Measurements from ENCODE around the gene MARVELD1. TPM values are rescaled to one million over a fixed set of nuclear protein-coding genes. Genes with fewer than 3 reads are reported as not detected.

Gene MARVELD1
- total and polyA plus RNA-seq, 9 donors, result 16.2 to 58.5 (median 40.2) TPM

DNA sequence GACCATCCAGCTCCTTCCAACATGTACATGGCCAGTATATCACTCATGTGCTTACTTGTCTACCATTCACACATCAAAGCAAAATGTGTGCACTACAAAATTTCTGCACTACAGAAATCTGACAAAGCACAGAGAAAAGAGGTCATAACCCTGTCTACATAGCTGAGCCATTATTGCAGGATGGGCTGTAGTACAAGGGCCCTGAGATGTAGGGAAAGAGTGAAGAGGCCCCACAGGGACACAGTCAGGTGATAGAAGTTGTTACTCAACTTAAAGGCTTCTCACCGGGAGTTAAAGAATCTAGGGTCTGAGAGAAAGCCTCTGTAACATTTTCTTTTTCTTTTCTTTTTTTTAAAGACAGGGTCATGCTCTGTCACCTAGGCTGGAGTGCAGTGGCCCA, 44.0 kb upstream of the MARVELD1 start:
- Histone ChIP-seq H3K27me3 (no peaks in the 10 kb centered on the region), H3K36me3 (no peaks in the 10 kb centered on the region), H3K4me1 (ENCODE audit: insufficient read depth) (no peaks in the 10 kb centered on the region), H3K9me3 (no peaks in the 10 kb centered on the region), H3K27ac (no peak overlapping the region), H3K4me3 (no peak overlapping the region)
- intact Hi-C loops (cut with DNase I), result no loop called here
- DNase-seq, result no peak
- no peak for TF ChIP-seq POLR2A (IDR thresholded peaks at IDR 0.05)
- no peak for TF ChIP-seq EP300 (IDR thresholded peaks at IDR 0.05)
- TF ChIP-seq, protein P1, sequence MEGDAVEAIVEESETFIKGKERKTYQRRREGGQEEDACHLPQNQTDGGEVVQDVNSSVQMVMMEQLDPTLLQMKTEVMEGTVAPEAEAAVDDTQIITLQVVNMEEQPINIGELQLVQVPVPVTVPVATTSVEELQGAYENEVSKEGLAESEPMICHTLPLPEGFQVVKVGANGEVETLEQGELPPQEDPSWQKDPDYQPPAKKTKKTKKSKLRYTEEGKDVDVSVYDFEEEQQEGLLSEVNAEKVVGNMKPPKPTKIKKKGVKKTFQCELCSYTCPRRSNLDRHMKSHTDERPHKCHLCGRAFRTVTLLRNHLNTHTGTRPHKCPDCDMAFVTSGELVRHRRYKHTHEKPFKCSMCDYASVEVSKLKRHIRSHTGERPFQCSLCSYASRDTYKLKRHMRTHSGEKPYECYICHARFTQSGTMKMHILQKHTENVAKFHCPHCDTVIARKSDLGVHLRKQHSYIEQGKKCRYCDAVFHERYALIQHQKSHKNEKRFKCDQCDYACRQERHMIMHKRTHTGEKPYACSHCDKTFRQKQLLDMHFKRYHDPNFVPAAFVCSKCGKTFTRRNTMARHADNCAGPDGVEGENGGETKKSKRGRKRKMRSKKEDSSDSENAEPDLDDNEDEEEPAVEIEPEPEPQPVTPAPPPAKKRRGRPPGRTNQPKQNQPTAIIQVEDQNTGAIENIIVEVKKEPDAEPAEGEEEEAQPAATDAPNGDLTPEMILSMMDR (IDR thresholded peaks at IDR 0.05), result no peak
- WGBS, 3 donors, result 69 to 74% (median 72%) methylated on average over 1 of the region's 1 CpG

DNA sequence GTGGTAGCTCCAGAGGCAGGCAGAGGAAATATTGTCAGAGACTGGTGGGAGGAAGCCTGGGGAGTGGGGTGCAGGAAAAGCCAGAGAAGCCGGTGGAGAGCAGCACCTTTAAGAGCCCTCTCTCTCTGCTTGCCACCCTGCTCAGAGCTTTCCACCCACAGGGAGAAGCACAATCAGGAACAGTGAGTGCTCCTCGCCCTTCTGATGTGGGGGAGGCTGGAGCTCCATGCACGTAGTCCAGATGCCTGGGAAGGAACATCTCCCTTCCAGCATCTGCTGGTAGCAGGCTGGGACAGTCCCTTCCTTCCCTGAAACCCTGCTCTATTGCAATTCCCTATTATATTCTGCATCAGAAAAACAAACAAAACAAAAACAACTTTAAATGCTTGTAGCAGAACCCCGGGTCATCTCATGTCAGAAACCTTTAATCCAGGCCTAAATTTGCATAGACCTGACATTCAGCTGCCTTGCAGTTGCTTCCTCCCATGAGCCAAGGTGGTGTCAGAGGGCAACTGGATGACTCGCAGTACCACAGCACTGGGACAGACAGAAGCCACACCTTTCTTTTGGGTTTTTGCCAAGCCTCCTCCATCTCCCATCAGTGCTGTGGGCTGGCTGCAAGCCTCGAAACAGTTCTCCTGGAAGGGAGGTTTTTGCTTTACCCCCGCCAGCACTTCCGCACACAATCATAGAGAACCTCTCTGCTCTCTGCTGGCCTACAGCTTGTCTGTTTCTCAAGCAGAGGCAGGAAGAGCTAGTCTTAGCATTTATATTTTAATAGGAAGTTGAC, 39.6 kb upstream of the MARVELD1 start:
- intact Hi-C loops (cut with DNase I), result loop anchor here in 2 of 4 donors (2.0 to 10.0 kb wide), 2 partner anchors 59 to 61 kb away; partner anchors contain the start of gene ZFYVE27 (in 1 of the 2)
- DNase-seq, result peak in 3 of 5 donors; percentile 40 to 71 (median 61)
- TF ChIP-seq, protein P1 (IDR thresholded peaks at IDR 0.05), result no peak
- TF ChIP-seq POLR2A (IDR thresholded peaks at IDR 0.05) (no peak), EP300 (IDR thresholded peaks at IDR 0.05) (no peak)
- H3K4me1 ChIP-seq (ENCODE audit: insufficient read depth), result no peaks in the 10 kb centered on the region
- 24 to 38% (median 34%) methylated on average over 8 of the region's 8 CpGs for WGBS, 3 donors
- no peaks in the 10 kb centered on the region for H3K9me3 ChIP-seq
- H3K36me3 ChIP-seq, result no peaks in the 10 kb centered on the region
- no peak overlapping the region for H3K27ac ChIP-seq
- H3K27me3 ChIP-seq, result no peaks in the 10 kb centered on the region
- no peak overlapping the region for H3K4me3 ChIP-seq

DNA sequence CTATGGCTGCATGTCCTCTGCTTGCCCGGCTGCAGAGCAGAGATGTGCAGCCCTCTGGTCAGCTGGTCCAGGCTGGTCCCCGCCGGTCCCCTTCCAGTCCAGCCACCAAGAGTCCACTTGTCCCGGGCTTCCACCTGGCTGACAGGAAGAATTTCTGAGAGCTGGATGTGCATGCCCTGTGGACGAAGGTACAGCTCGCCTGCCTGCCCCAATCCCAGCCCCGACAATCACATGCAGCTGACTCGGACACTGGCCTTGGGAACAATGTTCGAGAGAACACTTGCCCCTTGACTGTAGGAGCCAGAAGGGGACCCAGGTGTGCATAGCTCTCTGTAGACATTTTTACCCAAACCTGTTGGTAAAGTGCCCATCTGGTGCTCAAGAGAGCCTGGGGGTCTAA, 38.3 kb upstream of the MARVELD1 start:
- no peak for TF ChIP-seq EP300 (IDR thresholded peaks at IDR 0.05)
- TF ChIP-seq, protein P1 (IDR thresholded peaks at IDR 0.05), result no peak
- TF ChIP-seq POLR2A (IDR thresholded peaks at IDR 0.05), result no peak
- 84 to 94% (median 86%) methylated on average over 6 to 9 of the region's 9 CpGs for WGBS, 3 donors
- no peaks in the 10 kb centered on the region for H3K27me3 ChIP-seq
- no peaks in the 10 kb centered on the region for H3K36me3 ChIP-seq
- no peak for DNase-seq
- H3K4me3 ChIP-seq, result no peak overlapping the region
- H3K9me3 ChIP-seq, result no peaks in the 10 kb centered on the region
- intact Hi-C loops (cut with DNase I), result loop anchor here in 2 of 4 donors (2.0 to 10.0 kb wide), 2 partner anchors 58 to 60 kb away; partner anchors contain the start of gene ZFYVE27 (in 1 of the 2)
- H3K27ac ChIP-seq, result no peak overlapping the region
- no peaks in the 10 kb centered on the region for H3K4me1 ChIP-seq (ENCODE audit: insufficient read depth)

DNA sequence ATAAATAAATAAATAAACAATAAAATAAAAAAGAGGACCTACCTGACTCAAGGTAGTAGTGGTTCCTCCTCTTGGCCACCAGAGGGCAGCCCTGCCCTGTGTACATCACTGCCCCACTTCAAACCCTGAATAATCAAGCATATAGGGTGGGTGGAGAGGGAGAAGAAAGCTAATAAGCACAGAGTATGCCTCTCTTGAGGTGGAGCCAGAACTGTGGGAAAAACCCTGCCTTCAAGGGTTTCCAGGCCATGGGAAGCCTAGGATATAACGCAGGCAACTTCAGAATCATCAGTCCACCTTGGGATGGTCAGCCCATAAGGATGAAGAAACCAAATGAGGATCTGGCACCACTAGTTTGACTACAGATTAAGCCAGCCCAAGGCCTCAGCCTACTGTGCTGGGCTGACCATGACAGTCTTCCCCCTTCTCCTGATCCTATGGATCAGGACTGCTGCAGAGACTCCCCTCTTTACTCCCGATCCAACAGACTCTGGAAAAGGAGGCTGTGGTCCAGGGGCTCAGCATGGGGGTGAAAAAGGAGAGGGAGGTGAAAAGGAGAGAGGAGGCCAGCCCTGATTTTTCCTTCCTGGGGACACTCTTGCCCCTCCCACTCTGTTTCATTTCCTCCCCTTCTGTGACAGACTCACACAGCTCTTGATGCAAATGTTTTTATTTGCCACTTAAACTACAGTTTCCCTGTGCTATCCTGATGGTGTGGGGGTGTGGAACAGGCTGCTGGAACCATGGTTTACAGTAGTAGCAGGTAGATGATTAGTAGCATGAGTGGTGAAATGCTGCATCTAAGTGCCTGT, 36.6 kb upstream of the MARVELD1 start:
- H3K4me1 ChIP-seq (ENCODE audit: insufficient read depth), result no peaks in the 10 kb centered on the region
- no peaks in the 10 kb centered on the region for H3K36me3 ChIP-seq
- WGBS, 3 donors, result 78 to 94% (median 91%) methylated on average over 2 of the region's 2 CpGs
- no peak overlapping the region for H3K4me3 ChIP-seq
- H3K27me3 ChIP-seq, result no peaks in the 10 kb centered on the region
- H3K9me3 ChIP-seq, result no peaks in the 10 kb centered on the region
- intact Hi-C loops (cut with DNase I), result loop anchor here in 2 of 4 donors (2.0 to 10.0 kb wide), 2 partner anchors 56 to 58 kb away; partner anchors contain the start of gene ZFYVE27 (in 1 of the 2)
- DNase-seq, result peak in 2 of 5 donors; percentile 23 to 48
- H3K27ac ChIP-seq, result no peak overlapping the region
- TF ChIP-seq, protein P1 (IDR thresholded peaks at IDR 0.05), result peak; percentile 68 to 88 (median 79)
- no peak for TF ChIP-seq EP300 (IDR thresholded peaks at IDR 0.05)

All from ovary (tissue), 9 donors.